Activated CD8-positive, alpha-beta memory T cell treated with anti-CD3 and anti-CD28 coated beads for 24 hours (primary cell): ENCODE results near the gene TRIM9.
"Not testable (repeated sequence)": the region's sequence is repeated elsewhere in the genome, so short reads cannot be mapped to it uniquely, and the experiment has no call there.

Experiments
- DNase-seq: peaks from one replicate; pipeline ENCODE4 v3.0.0-alpha.2; 2020

Gene TRIM9

GRCh38 chr14:50998612-50999011, 96.3 kb downstream of the TRIM9 start:
- no peak for DNase-seq

GRCh38 chr14:50997712-50998111, 97.2 kb downstream of the TRIM9 start:
- no peak for DNase-seq

GRCh38 chr14:50994158-50994557, 100.7 kb downstream of the TRIM9 start:
- DNase-seq: not testable (repeated sequence)

- DNase-seq: no peak
These were observed 109.0 kb downstream of the TRIM9 start for GRCh38 chr14:50985859-50986331.

GRCh38 chr14:50985124-50985858, 109.6 kb downstream of the TRIM9 start:
- no peak for DNase-seq

GRCh38 chr14:50984036-50984710, 110.7 kb downstream of the TRIM9 start:
- no peak for DNase-seq

- DNase-seq: no peak
These were observed 114.7 kb downstream of the TRIM9 start for GRCh38 chr14:50979941-50980850.

GRCh38 chr14:50978888-50979287, 116.0 kb downstream of the TRIM9 start:
- DNase-seq: no peak

- DNase-seq: no peak
These were observed 116.4 kb downstream of the TRIM9 start for GRCh38 chr14:50978529-50978871.

- no peak for DNase-seq
These were observed 116.9 kb downstream of the TRIM9 start for GRCh38 chr14:50977863-50978528.

- DNase-seq: no peak
These were observed 120.8 kb downstream of the TRIM9 start for GRCh38 chr14:50974118-50974517.

GRCh38 chr14:50972734-50973133, 122.2 kb downstream of the TRIM9 start:
- DNase-seq: no peak

- DNase-seq: no peak
These were observed 123.8 kb downstream of the TRIM9 start for GRCh38 chr14:50970886-50971781.

- no peak for DNase-seq
These were observed 127.1 kb downstream of the TRIM9 start for GRCh38 chr14:50967790-50968189.

- no peak for DNase-seq
These were observed 127.8 kb downstream of the TRIM9 start for GRCh38 chr14:50967103-50967502.

GRCh38 chr14:50964683-50965390, 130.1 kb downstream of the TRIM9 start:
- DNase-seq: no peak

- DNase-seq: no peak
These were observed 131.0 kb downstream of the TRIM9 start for GRCh38 chr14:50963919-50964318.

GRCh38 chr14:50961605-50962221, 133.2 kb downstream of the TRIM9 start:
- DNase-seq: no peak

- no peak for DNase-seq
These were observed 137.6 kb downstream of the TRIM9 start for GRCh38 chr14:50957296-50957695.

- DNase-seq: not testable (repeated sequence)
These were observed 138.5 kb downstream of the TRIM9 start for GRCh38 chr14:50956421-50956820.
